HEK293T (cell line): ENCODE results near the gene TMEM50A.
"Not testable (repeated sequence)": the region's sequence is repeated elsewhere in the genome, so short reads cannot be mapped to it uniquely, and the experiment has no call there.

Experiments
- FOXA1 ChIP-seq: fragments of 450-650 bp; IDR thresholded peaks from 2 replicates; pipeline ENCODE4 v1.6.1; 2016; ENCODE audit warnings: mild to moderate bottlenecking
- FOXK2 ChIP-seq: fragments of 450-650 bp; IDR thresholded peaks from 2 replicates; pipeline ENCODE4 v1.6.1; 2016; ENCODE audit warnings: mild to moderate bottlenecking
- NFRKB ChIP-seq: fragments of 450-650 bp; IDR thresholded peaks from 2 replicates; pipeline ENCODE4 v1.6.1; 2016; ENCODE audit warnings: mild to moderate bottlenecking, moderate library complexity
- TF ChIP-seq, protein P1 (sequence below): fragments of 450-650 bp; IDR thresholded peaks from 2 replicates; pipeline ENCODE4 v1.6.1; 2016

GRCh38 chr1:25309085-25309484, 29.0 kb upstream of the TMEM50A start:
- TF ChIP-seq FOXA1, FOXK2, NFRKB: not testable (repeated sequence)
- TF ChIP-seq, protein P1, sequence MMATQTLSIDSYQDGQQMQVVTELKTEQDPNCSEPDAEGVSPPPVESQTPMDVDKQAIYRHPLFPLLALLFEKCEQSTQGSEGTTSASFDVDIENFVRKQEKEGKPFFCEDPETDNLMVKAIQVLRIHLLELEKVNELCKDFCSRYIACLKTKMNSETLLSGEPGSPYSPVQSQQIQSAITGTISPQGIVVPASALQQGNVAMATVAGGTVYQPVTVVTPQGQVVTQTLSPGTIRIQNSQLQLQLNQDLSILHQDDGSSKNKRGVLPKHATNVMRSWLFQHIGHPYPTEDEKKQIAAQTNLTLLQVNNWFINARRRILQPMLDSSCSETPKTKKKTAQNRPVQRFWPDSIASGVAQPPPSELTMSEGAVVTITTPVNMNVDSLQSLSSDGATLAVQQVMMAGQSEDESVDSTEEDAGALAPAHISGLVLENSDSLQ: not testable (repeated sequence)
